SU-DHL-6 (cell line): Measurements from ENCODE around the gene SASS6.

Experiments
- CTCF ChIP-seq: fragments of 200-600 bp; sonication (generic); IDR thresholded peaks from one replicate; pipeline ENCODE4 v1.5.1; 2017; ENCODE audit warnings: antibody characterized with exemption, mild to moderate bottlenecking, low read length, moderate library complexity; ENCODE audit not compliant: insufficient read depth, poor library complexity, severe bottlenecking
- EZH2phosphoT487 ChIP-seq: fragments of 200-600 bp; sonication (generic), shearing (Covaris generic); conservative IDR thresholded peaks from 2 replicates; pipeline ENCODE4 v1.6.1; 2018; ENCODE audit warnings: mild to moderate bottlenecking, antibody characterized with exemption, low read length, moderate library complexity, mixed read lengths

DNA sequence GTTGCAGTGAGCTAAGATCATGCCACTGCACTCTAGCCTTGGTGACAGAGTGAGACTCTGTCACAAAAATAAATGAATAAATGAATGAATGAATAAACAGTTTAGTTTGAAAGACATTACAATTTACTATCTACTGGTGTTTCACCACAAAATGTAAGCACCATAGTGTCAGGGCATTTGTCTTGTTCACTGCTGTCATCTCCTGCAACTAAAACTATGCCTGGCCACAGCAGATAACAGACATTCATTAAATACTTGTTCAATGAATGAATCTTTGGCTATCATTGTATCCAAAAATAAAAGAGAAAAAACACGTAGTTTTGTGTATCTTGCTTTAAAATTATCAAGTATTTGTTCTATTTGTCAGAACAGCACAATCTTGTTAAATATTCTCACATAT, 32.5 kb downstream of the SASS6 start:
- TF ChIP-seq CTCF (no peak), EZH2phosphoT487 (no peak)
